Measurements from ENCODE around the gene YTHDF2. TPM values are rescaled to one million over a fixed set of nuclear protein-coding genes. Genes with fewer than 3 reads are reported as not detected.

Gene YTHDF2
- total RNA-seq, 1 experiment from 2014 or later = 200 TPM

GRCh38 chr1:28755701-28756100 lies 19.0 kb downstream of the YTHDF2 start:
- Histone ChIP-seq H3K27ac (ENCODE audit: insufficient read length, low read depth, low read length) (no peak overlapping the region), H2BK120ac (ENCODE audit: low read depth, low read length, poor library complexity, severe bottlenecking) (no peak overlapping the region), H2BK5ac (ENCODE audit: insufficient read length, low read length) (no peak overlapping the region), H3K4me2 (ENCODE audit: insufficient read depth, insufficient read length, low read length) (no peak overlapping the region), H2BK12ac (ENCODE audit: insufficient read length, low read depth, low read length) (no peak overlapping the region), H2AFZ (ENCODE audit: low read length) (no peak overlapping the region), H3K18ac (ENCODE audit: insufficient read length, low read depth, low read length) (no peak overlapping the region), H4K5ac (ENCODE audit: insufficient read length, low read depth, low read length) (no peak overlapping the region), H4K8ac (replicated peaks; ENCODE audit: insufficient read length, low read depth, low read length) (no peak overlapping the region), H3K79me2 (ENCODE audit: insufficient read depth, low read length) (peaks cover 85% of the 10 kb centered on the region), H3K27me3 (ENCODE audit: insufficient read depth, low read length) (no peaks in the 10 kb centered on the region), H3K9me3 (ENCODE audit: control insufficient read depth, low read depth, low read length) (no peaks in the 10 kb centered on the region), H2AK5ac (ENCODE audit: insufficient read length, low read length) (no peak overlapping the region), H3K23me2 (ENCODE audit: insufficient read length, low read depth, low read length, poor library complexity, severe bottlenecking) (no peaks in the 10 kb centered on the region), H3K9ac (ENCODE audit: extremely low read depth, insufficient read length, low read length) (no peak overlapping the region), H3K56ac (ENCODE audit: insufficient read length, low read depth, low read length) (no peak overlapping the region), H4K91ac (ENCODE audit: insufficient read length, low read depth, low read length) (no peak overlapping the region), H3K4me1 (ENCODE audit: insufficient read depth, low read length) (0 out of 2 replicates have a peak, but pooled peaks cover 3% of the 10 kb centered on the region), H3K79me1 (ENCODE audit: insufficient read depth, low read depth, low read length, poor library complexity, severe bottlenecking) (no peaks in the 10 kb centered on the region), H3T11ph (ENCODE audit: low read length) (no peak overlapping the region), H2BK15ac (ENCODE audit: low read depth, low read length) (no peak overlapping the region), H3K14ac (ENCODE audit: insufficient read depth, low read length) (no peak overlapping the region), H2BK20ac (ENCODE audit: low read depth, low read length, poor library complexity, severe bottlenecking) (no peak overlapping the region), H4K20me1 (ENCODE audit: control insufficient read depth, insufficient read depth, insufficient read length) (no peaks in the 10 kb centered on the region), H3K4ac (ENCODE audit: low read depth, low read length) (no peak overlapping the region), H3K23ac (ENCODE audit: insufficient read length, low read depth, low read length) (no peak overlapping the region)
- WGBS (ENCODE audit: extremely low coverage, insufficient read length, low lambda C conversion rate) = no CpG with 5 or more reads among the region's 1 CpG
- H3K27ac Mint-ChIP-seq = no peak overlapping the region
- no peak for DNase-seq
- H3K27me3 Mint-ChIP-seq (ENCODE audit: low read depth) = no peaks in the 10 kb centered on the region
- peaks cover 13 to 15% of the 10 kb centered on the region in 2 experiments for H3K4me1 Mint-ChIP-seq
- no peaks in the 10 kb centered on the region for H3K9me3 Mint-ChIP-seq
- no peak overlapping the region for H3K4me3 Mint-ChIP-seq
- no peak for TF ChIP-seq CTCF (conservative IDR thresholded peaks at IDR 0.05)
- peaks cover 21 to 53% (median 31%) of the 10 kb centered on the region in 3 experiments for H3K36me3 Mint-ChIP-seq (ENCODE audit: insufficient read depth in 1 of 3, low read depth in 3 of 3)

Data from H9 (cell line).